ENCODE measurements around the gene IL5RA.

IL5RA gene

DNA sequence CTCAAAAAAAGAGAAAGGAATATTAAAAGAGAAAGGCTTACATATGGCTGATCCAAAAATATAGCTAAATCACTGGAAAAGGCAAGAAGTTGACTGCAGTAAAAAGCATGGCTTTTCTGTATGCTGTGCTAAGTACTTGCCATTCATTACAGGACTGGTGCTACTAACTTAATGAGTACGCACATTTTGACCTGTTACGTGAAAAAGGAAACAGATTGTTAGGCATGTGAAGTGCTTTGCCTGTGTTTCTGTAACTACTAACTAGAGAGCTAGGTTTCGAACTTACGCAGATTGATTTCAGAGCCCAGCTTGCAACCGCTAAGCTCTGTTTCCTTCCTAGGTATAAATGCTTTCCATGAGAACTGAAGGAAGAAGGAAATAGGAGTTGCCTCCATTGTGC, 19.4 kb upstream of the IL5RA start:
- Histone ChIP-seq H3K4me3 (no peak overlapping the region), H3K36me3 (peaks cover 7 to 26% (median 23%) of the 10 kb centered on the region in 3 donors), H3K9me3 (no peaks in the 10 kb centered on the region), H3K27me3 (no peaks in the 10 kb centered on the region), H3K4me1 (peaks cover 0 to 26% (median 16%) of the 10 kb centered on the region in 4 donors), H3K27ac (no peak overlapping the region)
- TF ChIP-seq, protein P1, sequence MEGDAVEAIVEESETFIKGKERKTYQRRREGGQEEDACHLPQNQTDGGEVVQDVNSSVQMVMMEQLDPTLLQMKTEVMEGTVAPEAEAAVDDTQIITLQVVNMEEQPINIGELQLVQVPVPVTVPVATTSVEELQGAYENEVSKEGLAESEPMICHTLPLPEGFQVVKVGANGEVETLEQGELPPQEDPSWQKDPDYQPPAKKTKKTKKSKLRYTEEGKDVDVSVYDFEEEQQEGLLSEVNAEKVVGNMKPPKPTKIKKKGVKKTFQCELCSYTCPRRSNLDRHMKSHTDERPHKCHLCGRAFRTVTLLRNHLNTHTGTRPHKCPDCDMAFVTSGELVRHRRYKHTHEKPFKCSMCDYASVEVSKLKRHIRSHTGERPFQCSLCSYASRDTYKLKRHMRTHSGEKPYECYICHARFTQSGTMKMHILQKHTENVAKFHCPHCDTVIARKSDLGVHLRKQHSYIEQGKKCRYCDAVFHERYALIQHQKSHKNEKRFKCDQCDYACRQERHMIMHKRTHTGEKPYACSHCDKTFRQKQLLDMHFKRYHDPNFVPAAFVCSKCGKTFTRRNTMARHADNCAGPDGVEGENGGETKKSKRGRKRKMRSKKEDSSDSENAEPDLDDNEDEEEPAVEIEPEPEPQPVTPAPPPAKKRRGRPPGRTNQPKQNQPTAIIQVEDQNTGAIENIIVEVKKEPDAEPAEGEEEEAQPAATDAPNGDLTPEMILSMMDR (IDR thresholded peaks at IDR 0.05), result no peak
- intact Hi-C loops (cut with DNase I; ENCODE audit: low total_unique reads), result no loop called here
- no peak for DNase-seq

DNA sequence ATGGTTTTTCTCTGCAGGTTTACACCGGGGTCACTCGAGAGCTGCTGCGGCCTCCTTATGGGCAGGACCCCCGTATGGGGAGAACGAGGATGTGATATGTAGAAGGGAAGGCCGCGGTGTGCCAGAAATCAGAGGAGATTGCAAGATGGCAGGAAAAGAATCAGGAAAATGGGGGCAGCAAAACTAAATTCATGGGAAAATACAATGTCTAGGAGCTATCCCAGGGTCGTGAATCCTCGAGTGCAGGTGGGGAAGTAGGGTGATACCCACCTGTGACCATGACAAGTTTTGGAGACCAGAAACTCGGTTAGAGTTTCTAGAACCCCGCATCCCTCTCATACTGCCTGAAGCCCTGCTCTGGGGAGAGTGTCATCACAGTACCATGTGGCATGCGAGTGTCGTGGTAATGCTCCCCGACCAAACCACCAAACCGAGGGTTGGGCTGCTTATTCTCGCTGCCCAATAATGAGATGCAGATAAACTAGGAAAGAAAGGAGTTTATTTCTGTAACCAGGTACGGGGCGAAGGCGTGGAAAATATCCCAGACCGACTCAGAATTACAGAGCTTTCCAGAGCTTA, 17.3 kb upstream of the IL5RA start:
- TF ChIP-seq, protein P1 (IDR thresholded peaks at IDR 0.05), result no peak
- no peak for DNase-seq
- no peaks in the 10 kb centered on the region for H3K27me3 ChIP-seq
- intact Hi-C loops (cut with DNase I; ENCODE audit: low total_unique reads), result no loop called here
- H3K27ac ChIP-seq, result peak overlapping the region; percentile 84 to 88
- H3K9me3 ChIP-seq, result no peaks in the 10 kb centered on the region
- peaks cover 0 to 26% (median 16%) of the 10 kb centered on the region in 4 donors for H3K4me1 ChIP-seq
- H3K36me3 ChIP-seq, result peaks cover 7 to 26% (median 23%) of the 10 kb centered on the region in 3 donors
- H3K4me3 ChIP-seq, result peak overlapping the region; percentile 79 to 99

DNA sequence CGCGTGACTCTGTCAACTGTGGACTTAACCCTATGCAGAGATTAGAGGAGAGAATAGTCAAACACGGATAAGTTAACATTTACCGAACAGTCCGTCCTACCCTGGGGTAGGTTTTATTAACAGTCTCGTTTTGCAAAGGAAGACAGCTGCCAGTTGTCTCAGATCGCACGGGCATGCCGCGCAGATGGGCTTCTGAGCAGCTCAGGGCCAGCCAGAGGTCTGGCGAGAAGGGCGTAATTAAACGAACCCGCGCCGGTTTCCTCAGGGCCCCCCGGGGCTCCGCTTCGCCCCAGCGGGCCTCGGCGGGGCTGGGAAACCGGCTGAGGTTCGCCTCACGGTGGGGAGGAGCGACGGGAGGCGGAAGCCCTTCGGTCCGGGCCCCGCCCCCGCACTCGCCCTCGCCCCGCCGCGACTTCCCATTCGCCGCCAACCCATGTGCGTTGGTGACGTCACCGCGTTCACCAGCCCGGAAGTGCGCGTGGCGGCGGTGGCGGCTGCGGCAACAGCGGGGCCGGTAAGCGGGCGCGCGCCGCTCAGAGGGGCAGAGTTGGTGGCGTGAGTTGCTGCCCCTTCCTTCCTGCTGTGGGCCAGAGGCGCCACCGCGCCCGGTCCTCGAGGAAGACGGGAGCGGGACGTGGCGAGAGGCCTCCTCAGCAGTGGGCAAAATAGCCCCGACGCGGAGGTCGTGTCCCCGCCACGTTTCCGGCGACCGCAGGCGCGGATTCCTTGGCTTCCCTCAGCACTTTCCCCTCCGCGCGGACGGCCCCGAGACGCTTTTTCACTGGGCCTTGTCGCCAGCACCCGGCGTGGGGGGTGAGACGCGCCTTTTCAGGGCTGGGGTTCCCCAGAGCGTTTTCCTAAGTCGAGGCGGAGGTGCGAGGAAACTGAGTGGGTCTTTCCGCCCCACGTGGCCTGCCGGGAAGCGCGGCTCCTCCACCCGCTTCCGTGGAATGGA, 16.6 kb upstream of the IL5RA start, which contains the start of gene TRNT1:
TRNT1 (plus strand) TSS at position 464 of the 955 bp plus-strand sequence. CDS start 2,101 bp downstream, outside the sequence.
- Histone ChIP-seq H3K27ac (peak within 1 kb of the TSS; percentile 84 to 88), H3K9me3 (no peaks in the 10 kb centered on the region), H3K4me1 (peaks cover 0 to 26% (median 16%) of the 10 kb centered on the region in 4 donors), H3K4me3 (peak within 1 kb of the TSS; percentile 79 to 99), H3K27me3 (no peaks in the 10 kb centered on the region), H3K36me3 (peaks cover 7 to 26% (median 23%) of the 10 kb centered on the region in 3 donors)
- intact Hi-C loops (cut with DNase I; ENCODE audit: low total_unique reads), result no loop called here
- TF ChIP-seq, protein P1 (IDR thresholded peaks at IDR 0.05), result no peak
- peak; percentile 96 to 97 for DNase-seq

DNA sequence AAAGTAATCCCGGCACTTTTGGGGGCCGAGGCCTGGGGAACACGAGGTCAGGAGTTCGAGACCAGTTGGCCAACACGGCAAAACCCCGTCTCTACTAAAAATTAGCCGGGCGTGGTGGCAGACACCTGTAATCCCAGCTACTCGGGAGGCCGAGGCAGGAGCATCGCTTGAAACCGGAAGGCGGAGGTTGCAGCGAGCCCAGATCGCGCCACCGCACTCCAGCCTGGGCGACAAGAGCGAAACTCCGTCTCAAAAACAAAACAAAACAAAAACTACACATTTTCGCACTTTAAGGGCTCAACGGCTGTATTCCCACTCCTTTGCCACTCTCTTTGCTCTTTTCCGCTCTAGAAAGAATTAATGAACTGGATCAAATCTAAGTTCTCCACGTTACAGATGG, 15.8 kb upstream of the IL5RA start:
- TF ChIP-seq, protein P1 (IDR thresholded peaks at IDR 0.05), result no peak
- Histone ChIP-seq H3K4me1 (peaks cover 0 to 26% (median 16%) of the 10 kb centered on the region in 4 donors), H3K36me3 (peaks cover 3 to 23% (median 20%) of the 10 kb centered on the region in 3 donors), H3K9me3 (no peaks in the 10 kb centered on the region), H3K27ac (peak overlapping the region; percentile 84 to 88), H3K4me3 (peak overlapping the region; percentile 79 to 99), H3K27me3 (no peaks in the 10 kb centered on the region)
- peak in 1 of 2 donors; percentile 20 for DNase-seq
- intact Hi-C loops (cut with DNase I; ENCODE audit: low total_unique reads), result no loop called here

DNA sequence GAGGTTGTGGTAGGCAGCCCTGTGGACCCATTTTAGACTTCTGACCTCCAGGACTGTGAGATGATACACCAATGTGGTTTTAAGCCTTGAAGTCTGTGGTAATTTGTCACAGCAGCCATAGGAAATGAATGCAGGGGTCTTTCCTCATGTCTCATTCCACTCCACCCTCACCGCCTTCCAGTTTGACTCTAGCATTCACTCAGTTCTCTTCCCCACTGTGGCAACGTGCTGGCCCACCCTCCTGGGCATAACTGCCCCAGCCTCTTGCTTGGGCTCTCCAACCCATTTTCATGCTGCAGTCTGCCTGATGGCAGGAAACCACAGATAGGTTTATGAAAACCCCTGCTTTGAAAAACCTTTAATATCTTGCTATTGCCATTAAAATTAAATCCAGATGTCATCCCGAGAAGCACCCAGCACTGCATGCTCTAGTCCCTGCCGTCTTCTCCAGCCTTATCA, 9.2 kb upstream of the IL5RA start:
- Histone ChIP-seq H3K4me3 (no peak overlapping the region), H3K4me1 (no peaks in the 10 kb centered on the region), H3K36me3 (no peaks in the 10 kb centered on the region), H3K9me3 (no peaks in the 10 kb centered on the region), H3K27ac (no peak overlapping the region), H3K27me3 (no peaks in the 10 kb centered on the region)
- intact Hi-C loops (cut with DNase I; ENCODE audit: low total_unique reads), result no loop called here
- DNase-seq, result no peak
- TF ChIP-seq, protein P1 (IDR thresholded peaks at IDR 0.05), result no peak

Measured in tibial artery (tissue), 4 donors.